Measurements from ENCODE around the gene CALHM3. TPM values are rescaled to one million over a fixed set of nuclear protein-coding genes. Genes with fewer than 3 reads are reported as not detected.

The CALHM3 gene, protein sequence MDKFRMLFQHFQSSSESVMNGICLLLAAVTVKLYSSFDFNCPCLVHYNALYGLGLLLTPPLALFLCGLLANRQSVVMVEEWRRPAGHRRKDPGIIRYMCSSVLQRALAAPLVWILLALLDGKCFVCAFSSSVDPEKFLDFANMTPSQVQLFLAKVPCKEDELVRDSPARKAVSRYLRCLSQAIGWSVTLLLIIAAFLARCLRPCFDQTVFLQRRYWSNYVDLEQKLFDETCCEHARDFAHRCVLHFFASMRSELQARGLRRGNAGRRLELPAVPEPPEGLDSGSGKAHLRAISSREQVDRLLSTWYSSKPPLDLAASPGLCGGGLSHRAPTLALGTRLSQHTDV
- not detected in 2 replicates for total RNA-seq

DNA sequence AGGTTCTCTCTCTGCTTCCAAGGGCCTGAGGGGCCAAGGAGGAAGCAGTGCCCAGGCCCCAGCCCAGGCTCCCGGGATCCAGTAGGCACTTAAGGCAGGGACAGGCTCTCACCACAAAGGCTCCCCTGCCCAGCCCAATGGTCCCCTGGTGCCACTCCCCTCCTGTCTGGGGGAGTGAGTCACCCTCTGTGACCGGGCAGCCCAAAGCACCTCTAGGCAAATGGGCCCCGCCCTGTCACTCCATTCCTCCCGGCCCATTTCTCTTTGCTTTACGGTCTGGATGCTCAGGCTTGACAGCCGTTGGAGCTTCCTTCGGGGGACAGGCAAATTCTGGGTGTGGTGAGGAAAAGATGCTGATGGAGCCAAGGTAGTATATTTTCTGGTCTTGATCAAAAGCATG is at the start of gene CALHM3:
Gene CALHM3 (minus strand): TSS at position 106 of the 400 bp plus-strand sequence. CDS start 208 bp downstream, outside the sequence.

DNA sequence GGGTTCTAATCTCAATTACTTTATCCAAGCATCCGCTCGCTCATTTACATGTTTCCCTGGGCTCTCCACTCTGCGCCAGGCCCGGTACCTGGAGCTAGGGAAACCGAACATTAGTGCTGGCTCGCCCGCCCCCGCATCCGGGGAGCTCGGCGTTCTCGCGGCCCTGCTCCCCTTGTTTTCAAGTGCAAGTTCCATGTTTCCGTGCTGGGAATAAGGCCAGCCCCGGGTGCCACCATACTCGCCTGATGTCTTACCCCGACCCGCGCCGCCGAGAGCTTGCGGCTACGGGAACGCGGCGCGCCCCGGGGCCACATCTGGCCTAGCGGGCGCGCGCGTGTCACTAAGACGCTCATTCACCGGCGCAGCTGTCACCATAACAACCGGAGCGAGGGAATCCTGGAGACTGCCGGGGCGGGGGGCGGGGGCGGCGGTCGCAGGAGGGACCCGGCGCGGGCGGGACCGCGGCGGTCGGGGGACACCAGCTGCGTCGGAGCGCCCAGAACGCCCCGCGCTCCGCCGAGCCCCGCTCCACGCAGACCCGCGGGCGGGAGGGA is 14.4 kb upstream of the CALHM3 start, which contains the start of gene NEURL1:
Gene NEURL1 (plus strand): TSS at position 344 of the 554 bp plus-strand sequence. CDS start 683 bp downstream, outside the sequence.

DNA sequence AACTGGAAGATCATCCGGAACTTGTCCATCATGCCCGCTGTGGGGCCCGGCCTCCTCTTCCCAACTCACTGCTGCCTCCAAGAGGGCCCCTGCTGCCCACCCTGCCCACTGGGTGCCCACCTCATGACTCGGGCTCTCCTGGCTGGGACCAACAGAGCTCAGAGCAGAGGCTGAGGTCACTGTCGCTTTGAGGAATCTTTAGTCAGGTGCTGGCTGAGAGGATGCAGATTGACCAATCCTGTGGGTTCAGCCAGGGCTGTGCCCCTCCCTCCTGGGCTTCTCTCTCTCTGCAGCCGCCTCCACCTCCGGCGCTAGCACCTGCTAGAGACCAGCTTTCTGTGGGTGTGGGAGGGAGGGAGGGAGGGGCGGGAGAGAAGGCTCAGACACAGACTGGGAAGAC is 20.3 kb downstream of the CALHM3 start, which contains the start of gene CALHM1:
Gene CALHM1 (minus strand): TSS at position 181 of the 400 bp plus-strand sequence. CDS start 149 bp downstream, at position 32.

DNA sequence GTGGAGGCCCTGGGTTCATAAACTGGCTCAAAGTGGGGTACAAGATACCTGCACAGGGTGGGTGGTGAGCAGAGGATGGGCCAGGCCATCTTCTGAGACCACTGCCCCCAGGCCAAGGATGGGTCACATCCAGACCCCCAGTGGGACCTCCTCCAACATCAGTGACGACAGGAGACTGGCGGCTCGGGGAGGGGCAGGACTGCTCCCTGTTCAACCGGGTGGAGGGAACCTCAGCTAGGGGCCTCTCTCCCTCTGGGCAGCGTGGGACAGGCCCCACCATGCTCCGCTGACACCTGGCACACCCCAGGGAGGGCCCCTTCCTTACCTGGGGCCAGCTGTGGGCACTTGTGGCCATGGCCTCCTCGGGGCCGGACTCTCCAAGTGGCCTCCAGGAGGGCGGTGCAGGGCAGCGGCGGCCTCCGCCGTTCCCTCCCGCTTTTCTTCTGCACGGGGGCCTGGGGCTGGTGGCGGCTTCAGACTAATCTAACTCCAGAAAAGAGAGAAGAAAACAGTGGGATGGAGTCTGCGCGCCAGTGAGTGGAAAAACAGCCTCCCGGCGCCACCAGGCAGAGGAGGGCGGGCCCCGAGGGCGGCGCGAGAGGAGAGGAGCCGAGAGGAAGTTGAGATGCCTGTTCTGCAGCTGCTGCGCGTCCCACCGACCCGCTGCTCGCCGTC is 27.1 kb downstream of the CALHM3 start, which contains the start of gene CALHM2:
Gene CALHM2 (minus strand): TSS at position 540 of the 675 bp plus-strand sequence. CDS start 2,429 bp downstream, outside the sequence.

Other genes starting within 250 kb of the CALHM3 start
- gene RPEL1, start 233.4 kb downstream of the CALHM3 start, total RNA-seq: 0.07 TPM in 1 of 2 replicates, not detected in the other
- 0.33 and 1.3 TPM in 2 replicates for gene INA, start 202.1 kb downstream of the CALHM3 start, total RNA-seq
- 8.3 and 8.5 TPM in 2 replicates for gene PCGF6, start 128.1 kb downstream of the CALHM3 start, total RNA-seq
- gene TAF5, start 111.3 kb downstream of the CALHM3 start, total RNA-seq: 3.2 and 4.5 TPM in 2 replicates
- 71.9 and 103 TPM in 2 replicates for gene ATP5MK, start 82.8 kb downstream of the CALHM3 start, total RNA-seq
- gene PDCD11, start 82.6 kb downstream of the CALHM3 start, total RNA-seq: 28.0 and 47.1 TPM in 2 replicates
- gene CALHM2, start 26.9 kb downstream of the CALHM3 start, total RNA-seq: 22.6 and 39.7 TPM in 2 replicates
- gene CALHM1, start 20.3 kb downstream of the CALHM3 start, total RNA-seq: not detected in 2 replicates
- gene NEURL1, start 14.5 kb upstream of the CALHM3 start, total RNA-seq: under 0.01 and 0.63 TPM in 2 replicates

Measured in smooth muscle cell of the pulmonary artery (primary cell).